Activated CD4-positive, alpha-beta T cell treated with anti-CD3 and anti-CD28 coated beads, Interleukin-2, amount 10 ng/mL, durations not matched to agents 7 days and 5 days (primary cell): ENCODE data around the gene DCDC1. TPM values are rescaled to one million over a fixed set of nuclear protein-coding genes. Genes with fewer than 3 reads are reported as not detected.

Source experiments
- CTCF ChIA-PET: fragments of 350-600 bp; sonication (Branson Sonifier 250); formaldehyde crosslinking; loops from one replicate; lab custom pipeline; 2021; ENCODE audit warnings: antibody characterized with exemption; lab: Charles Lee
- POLR2A ChIA-PET: fragments of 350-600 bp; sonication (Branson Sonifier 250); formaldehyde crosslinking; loops from one replicate; lab custom pipeline; 2021; ENCODE audit warnings: antibody characterized with exemption; lab: Charles Lee
- DNase-seq: peaks from one replicate; pipeline ENCODE4 v3.0.0-alpha.2; 2020
- H3K27ac Mint-ChIP-seq: one replicate; pipeline ENCODE4 v1.8.0; 2021; ENCODE audit warnings: mild to moderate bottlenecking, moderate library complexity, mixed read lengths
- H3K27me3 Mint-ChIP-seq: one replicate; pipeline ENCODE4 v1.8.0; 2021; ENCODE audit warnings: mixed read lengths
- H3K36me3 Mint-ChIP-seq: one replicate; pipeline ENCODE4 v1.8.0; 2021; ENCODE audit warnings: low read depth, mixed read lengths
- H3K4me1 Mint-ChIP-seq: one replicate; pipeline ENCODE4 v1.8.0; 2021; ENCODE audit warnings: mixed read lengths
- H3K4me3 Mint-ChIP-seq: one replicate; pipeline ENCODE4 v1.8.0; 2021; ENCODE audit warnings: mild to moderate bottlenecking, moderate library complexity, mixed read lengths
- H3K9me3 Mint-ChIP-seq: one replicate; pipeline ENCODE4 v1.8.0; 2021; ENCODE audit warnings: mixed read lengths
- total RNA-seq, 2 experiments: library from RNA; stranded (reverse); gene quantifications; one replicate each; pipeline ENCODE4 v1.2.3, GENCODE V29; 2021

Gene DCDC1
- total RNA-seq, 2 experiments from 2014 or later, result not detected

DNA sequence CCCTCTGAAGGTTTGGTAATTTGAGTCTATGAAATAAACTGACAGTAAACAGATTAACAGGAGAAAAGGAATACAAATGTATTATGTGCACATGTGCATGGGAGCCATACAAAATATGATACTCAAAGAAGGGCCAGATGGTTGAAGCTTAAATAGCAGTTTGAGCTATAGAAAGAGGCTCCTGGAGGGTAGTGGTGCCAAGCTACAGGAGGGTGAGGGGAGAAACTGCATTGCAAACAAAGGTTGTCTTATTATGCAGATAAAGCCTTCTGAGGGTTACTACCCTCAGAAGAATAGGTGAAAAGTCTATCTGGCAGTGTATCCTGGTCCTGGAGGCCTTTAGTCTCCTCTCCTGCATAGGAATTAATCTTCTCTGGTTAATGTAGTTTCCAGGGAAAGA lies 516.1 kb downstream of the DCDC1 start:
- CTCF ChIA-PET, result interaction anchor here (0.6 kb wide), 1 partner anchor 1554 kb away, joined by 4 read pairs; no protein-coding TSS in a partner anchor
- POLR2A ChIA-PET, result no interaction called here
- H3K4me1 Mint-ChIP-seq, result no peaks in the 10 kb centered on the region

DNA sequence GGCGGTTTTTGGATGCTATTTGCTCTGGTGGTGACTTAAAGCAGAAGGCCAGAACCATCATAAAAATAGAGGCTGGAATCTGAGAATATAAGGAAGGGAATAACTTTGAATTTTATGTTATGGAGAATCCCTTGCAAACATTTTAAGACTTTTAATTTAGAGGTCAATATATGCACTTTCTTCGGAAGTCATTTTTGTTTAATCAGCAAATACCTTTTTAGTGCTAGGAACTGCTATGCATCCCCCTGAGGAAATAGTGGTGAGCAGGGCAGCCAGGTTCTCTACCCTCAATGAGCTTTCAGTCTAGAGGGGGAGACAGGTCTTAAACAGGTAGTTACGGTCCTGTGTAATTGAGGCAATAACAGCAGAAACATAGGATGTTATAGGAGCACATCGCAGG lies 516.9 kb downstream of the DCDC1 start:
- POLR2A ChIA-PET, result no interaction called here
- H3K4me3 Mint-ChIP-seq, result no peak overlapping the region
- H3K36me3 Mint-ChIP-seq, result no peaks in the 10 kb centered on the region
- H3K4me1 Mint-ChIP-seq, result no peaks in the 10 kb centered on the region
- peaks cover 3% of the 10 kb centered on the region for H3K9me3 Mint-ChIP-seq
- no peaks in the 10 kb centered on the region for H3K27me3 Mint-ChIP-seq
- CTCF ChIA-PET, result no interaction called here
- H3K27ac Mint-ChIP-seq, result no peak overlapping the region
- no peak for DNase-seq

More for the DNA sequence above, 516.1 kb downstream of the DCDC1 start:
- Mint-ChIP-seq H3K27ac (no peak overlapping the region), H3K36me3 (no peaks in the 10 kb centered on the region), H3K9me3 (no peaks in the 10 kb centered on the region), H3K4me3 (no peak overlapping the region), H3K27me3 (no peaks in the 10 kb centered on the region)
- no peak for DNase-seq

DNA sequence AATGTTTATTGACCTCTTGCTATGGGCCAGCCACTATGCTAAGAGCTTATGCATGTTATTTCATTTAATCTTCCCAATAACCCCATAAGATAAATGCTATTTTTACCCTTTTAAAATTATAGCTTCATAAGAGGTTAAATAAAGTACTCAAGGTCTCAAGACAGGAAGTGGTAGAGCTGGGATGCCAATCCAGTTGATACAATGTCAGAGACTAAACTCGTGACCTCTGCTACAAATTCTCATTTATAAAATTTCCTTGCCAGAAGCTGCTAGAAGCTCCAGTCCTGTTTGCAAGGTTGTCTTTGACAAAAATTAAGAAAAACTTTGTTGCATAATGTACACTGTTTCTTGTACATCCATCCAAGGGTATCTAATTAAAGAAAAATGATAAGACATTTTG lies 517.4 kb downstream of the DCDC1 start:
- H3K9me3 Mint-ChIP-seq, result peaks cover 4% of the 10 kb centered on the region
- no peaks in the 10 kb centered on the region for H3K36me3 Mint-ChIP-seq
- no peak overlapping the region for H3K4me3 Mint-ChIP-seq
- POLR2A ChIA-PET, result no interaction called here
- no peaks in the 10 kb centered on the region for H3K4me1 Mint-ChIP-seq
- DNase-seq, result no peak
- H3K27me3 Mint-ChIP-seq, result no peaks in the 10 kb centered on the region
- CTCF ChIA-PET, result no interaction called here
- H3K27ac Mint-ChIP-seq, result no peak overlapping the region

DNA sequence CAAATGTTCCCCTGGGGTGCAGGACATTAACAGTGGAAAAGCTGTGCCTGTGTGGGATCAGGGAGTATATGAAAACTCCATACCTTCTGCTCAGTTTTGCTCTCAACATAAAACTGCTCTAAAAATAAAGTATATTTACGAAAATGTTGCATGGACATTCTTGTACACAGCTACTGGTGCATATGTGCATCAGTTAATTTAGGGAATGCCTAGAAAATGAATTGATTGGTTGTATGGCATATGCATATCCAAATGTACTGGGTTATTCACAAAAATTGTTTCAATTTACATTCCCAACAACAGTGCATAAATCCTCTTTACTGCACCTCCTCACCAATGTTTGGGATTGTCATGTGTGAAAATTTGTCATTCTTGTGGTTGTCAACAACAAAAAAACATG lies 532.3 kb downstream of the DCDC1 start:
- Mint-ChIP-seq H3K27me3 (no peaks in the 10 kb centered on the region), H3K36me3 (no peaks in the 10 kb centered on the region), H3K9me3 (peaks cover 5% of the 10 kb centered on the region), H3K27ac (no peak overlapping the region), H3K4me1 (no peaks in the 10 kb centered on the region), H3K4me3 (no peak overlapping the region)
- no peak for DNase-seq
- ChIA-PET CTCF (no interaction called here), POLR2A (no interaction called here)

DNA sequence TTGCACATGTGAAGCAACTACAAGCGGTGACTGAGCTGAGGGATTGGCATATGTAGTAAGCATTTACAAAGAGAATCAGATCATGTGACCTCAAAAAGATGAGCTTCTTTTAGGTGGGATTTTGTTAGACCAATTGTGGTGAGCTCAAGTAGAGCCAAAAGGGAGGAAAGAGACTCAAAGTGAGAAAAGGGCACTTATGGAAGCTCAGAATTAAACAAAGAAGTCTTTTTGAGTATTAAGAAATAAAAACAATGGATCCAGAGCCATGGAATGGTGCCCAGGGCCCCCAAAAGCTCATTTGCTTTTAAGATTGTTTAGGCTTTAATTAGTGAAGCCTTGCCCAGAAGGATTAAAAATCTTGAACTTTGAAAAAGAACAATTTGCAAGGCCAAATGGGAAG lies 536.7 kb downstream of the DCDC1 start:
- CTCF ChIA-PET, result interaction anchor here (0.6 kb wide), 1 partner anchor 193 kb away, joined by 3 read pairs; no protein-coding TSS in a partner anchor
- POLR2A ChIA-PET, result no interaction called here
- Mint-ChIP-seq H3K4me3 (no peak overlapping the region), H3K4me1 (no peaks in the 10 kb centered on the region), H3K36me3 (no peaks in the 10 kb centered on the region), H3K27ac (no peak overlapping the region), H3K27me3 (no peaks in the 10 kb centered on the region), H3K9me3 (peaks cover 5% of the 10 kb centered on the region)
- no peak for DNase-seq

DNA sequence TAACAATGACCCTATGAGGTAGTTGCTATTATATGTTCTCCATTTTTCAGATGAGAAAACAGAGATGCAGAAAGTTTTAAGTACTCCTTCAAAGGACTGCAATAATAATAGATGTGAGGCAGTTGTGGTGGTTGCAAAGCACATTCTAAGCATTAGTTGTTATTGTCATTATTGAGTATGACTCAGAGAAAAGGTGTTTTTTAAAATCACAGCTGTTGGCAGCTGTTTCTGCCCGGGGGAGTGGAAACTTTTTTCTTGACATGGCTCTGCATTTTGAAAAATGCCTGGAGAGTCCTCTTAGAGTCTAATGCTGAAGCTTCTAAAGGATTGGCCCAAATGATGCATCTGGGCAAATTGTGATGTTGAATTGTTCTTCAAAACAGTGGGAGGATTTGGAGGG lies 538.9 kb downstream of the DCDC1 start:
- no peak overlapping the region for H3K27ac Mint-ChIP-seq
- H3K4me1 Mint-ChIP-seq, result no peaks in the 10 kb centered on the region
- no peak for DNase-seq
- H3K9me3 Mint-ChIP-seq, result peaks cover 5% of the 10 kb centered on the region
- ChIA-PET POLR2A (no interaction called here), CTCF (no interaction called here)
- no peaks in the 10 kb centered on the region for H3K36me3 Mint-ChIP-seq
- no peaks in the 10 kb centered on the region for H3K27me3 Mint-ChIP-seq
- H3K4me3 Mint-ChIP-seq, result no peak overlapping the region

DNA sequence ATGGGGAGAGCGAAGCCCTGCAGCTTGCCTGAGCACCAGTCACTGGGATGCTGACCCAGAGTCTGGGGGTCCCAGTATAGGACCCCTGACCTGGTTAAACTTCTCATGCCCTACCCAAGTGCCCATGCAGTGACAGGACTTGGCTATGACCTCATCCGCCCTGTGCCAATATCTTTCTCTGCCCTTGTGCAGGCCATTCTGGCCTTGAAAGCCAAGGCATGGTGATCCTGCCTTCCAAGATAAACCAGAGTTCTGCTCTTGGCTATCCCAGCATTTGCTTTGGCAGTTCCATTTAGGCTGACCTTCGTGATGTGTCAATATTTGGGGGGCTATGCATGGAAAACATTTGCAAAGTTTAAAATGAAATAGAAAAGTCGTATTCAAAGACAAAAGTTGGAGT lies 542.6 kb downstream of the DCDC1 start:
- Mint-ChIP-seq H3K27me3 (no peaks in the 10 kb centered on the region), H3K27ac (no peak overlapping the region), H3K36me3 (no peaks in the 10 kb centered on the region), H3K4me1 (no peaks in the 10 kb centered on the region), H3K4me3 (no peak overlapping the region), H3K9me3 (no peaks in the 10 kb centered on the region)
- ChIA-PET POLR2A (no interaction called here), CTCF (no interaction called here)
- no peak for DNase-seq

DNA sequence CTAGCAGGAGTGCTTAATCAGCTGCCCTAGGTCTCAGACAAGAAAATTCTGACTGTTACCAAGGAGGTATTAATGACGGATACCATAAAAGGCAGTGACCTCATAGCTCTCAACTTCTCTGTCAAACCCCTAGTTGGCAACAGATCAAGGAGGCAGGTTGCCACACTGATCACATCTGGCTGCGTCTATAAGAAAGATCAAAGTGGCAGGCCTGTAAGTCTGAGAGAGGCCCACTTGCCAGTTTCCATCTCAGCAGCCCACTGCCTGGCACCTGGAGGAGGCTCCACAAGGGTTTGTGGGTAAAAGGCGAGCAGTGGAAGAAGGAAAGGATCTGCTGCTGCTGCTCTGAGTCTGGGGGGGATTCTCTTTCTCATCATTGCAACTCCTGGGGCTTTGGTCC lies 543.8 kb downstream of the DCDC1 start:
- Mint-ChIP-seq H3K9me3 (no peaks in the 10 kb centered on the region), H3K27ac (no peak overlapping the region), H3K4me3 (no peak overlapping the region), H3K4me1 (no peaks in the 10 kb centered on the region), H3K27me3 (no peaks in the 10 kb centered on the region), H3K36me3 (no peaks in the 10 kb centered on the region)
- DNase-seq, result no peak
- POLR2A ChIA-PET, result no interaction called here
- CTCF ChIA-PET, result no interaction called here

DNA sequence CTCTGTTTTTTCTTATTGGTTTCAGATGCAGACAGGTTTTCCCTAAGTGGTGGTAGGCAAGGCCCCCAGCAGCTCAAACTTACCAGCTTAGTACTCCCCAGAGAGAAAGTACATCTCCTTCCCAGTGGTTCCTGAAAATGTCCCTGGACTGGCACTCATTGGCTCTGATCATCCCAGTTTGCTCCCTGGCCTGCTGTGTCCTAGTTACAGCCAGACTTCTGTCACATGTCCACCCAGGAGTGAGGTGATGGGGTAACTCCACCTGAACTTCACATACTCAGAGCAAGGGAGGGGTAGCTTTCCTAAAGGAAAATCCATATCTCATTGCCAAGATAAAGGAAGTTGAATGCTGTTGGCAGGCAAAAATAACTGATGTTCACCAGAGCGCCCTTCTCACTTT lies 546.4 kb downstream of the DCDC1 start:
- H3K36me3 Mint-ChIP-seq, result no peaks in the 10 kb centered on the region
- no peak overlapping the region for H3K27ac Mint-ChIP-seq
- H3K4me1 Mint-ChIP-seq, result no peaks in the 10 kb centered on the region
- CTCF ChIA-PET, result no interaction called here
- no peak overlapping the region for H3K4me3 Mint-ChIP-seq
- POLR2A ChIA-PET, result no interaction called here
- H3K9me3 Mint-ChIP-seq, result no peaks in the 10 kb centered on the region
- DNase-seq, result no peak
- H3K27me3 Mint-ChIP-seq, result no peaks in the 10 kb centered on the region

DNA sequence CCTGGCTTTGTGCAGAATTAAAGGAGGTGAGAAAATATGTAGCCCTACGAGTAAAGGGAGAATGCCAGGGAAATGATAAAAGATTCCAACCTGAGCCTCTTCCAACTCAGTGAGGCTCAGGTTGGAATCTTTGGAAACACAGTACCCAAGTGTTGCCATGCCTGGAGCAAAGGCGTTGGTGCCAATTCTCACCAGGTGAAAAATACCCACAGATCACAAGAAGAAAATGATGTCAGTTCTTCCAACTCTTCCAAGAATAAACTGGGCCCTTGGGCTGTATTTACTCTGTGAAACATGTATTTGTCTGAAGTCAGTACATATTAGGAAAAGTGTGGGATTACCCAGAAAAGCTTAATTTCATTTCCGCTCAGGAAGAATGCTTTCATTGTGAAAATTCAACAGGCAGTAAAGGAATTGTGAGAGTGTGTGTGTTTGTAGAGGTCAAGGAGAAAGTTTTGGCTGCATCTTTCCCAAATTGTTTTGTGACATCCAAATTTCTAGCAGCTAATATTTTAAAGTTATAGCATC lies 548.0 kb downstream of the DCDC1 start:
- no peaks in the 10 kb centered on the region for H3K4me1 Mint-ChIP-seq
- ChIA-PET POLR2A (no interaction called here), CTCF (no interaction called here)
- no peaks in the 10 kb centered on the region for H3K9me3 Mint-ChIP-seq
- no peak overlapping the region for H3K27ac Mint-ChIP-seq
- no peak overlapping the region for H3K4me3 Mint-ChIP-seq
- no peaks in the 10 kb centered on the region for H3K36me3 Mint-ChIP-seq
- no peaks in the 10 kb centered on the region for H3K27me3 Mint-ChIP-seq
- no peak for DNase-seq

DNA sequence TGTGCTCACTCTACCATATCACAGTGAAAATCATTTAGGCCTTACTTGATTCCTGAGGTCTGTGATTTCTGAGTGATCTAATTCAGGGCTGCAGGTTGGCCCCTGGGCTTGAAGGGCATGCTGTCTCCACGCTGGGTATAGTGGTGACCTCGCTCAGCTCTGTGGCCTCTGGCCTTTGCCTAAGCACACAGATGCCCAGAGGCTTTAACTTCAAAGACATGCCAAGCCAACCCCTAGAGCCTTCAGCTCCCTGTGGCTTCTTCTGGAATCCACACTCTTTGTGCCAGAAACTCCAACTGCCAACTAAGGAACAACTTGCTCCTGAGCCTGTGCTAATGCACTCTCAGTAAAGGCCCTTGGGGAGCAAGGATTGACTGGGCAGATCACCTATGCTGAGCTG lies 550.8 kb downstream of the DCDC1 start:
- H3K4me3 Mint-ChIP-seq, result no peak overlapping the region
- H3K27me3 Mint-ChIP-seq, result no peaks in the 10 kb centered on the region
- no peaks in the 10 kb centered on the region for H3K36me3 Mint-ChIP-seq
- no peak for DNase-seq
- H3K9me3 Mint-ChIP-seq, result no peaks in the 10 kb centered on the region
- ChIA-PET CTCF (no interaction called here), POLR2A (no interaction called here)
- no peaks in the 10 kb centered on the region for H3K4me1 Mint-ChIP-seq
- no peak overlapping the region for H3K27ac Mint-ChIP-seq

DNA sequence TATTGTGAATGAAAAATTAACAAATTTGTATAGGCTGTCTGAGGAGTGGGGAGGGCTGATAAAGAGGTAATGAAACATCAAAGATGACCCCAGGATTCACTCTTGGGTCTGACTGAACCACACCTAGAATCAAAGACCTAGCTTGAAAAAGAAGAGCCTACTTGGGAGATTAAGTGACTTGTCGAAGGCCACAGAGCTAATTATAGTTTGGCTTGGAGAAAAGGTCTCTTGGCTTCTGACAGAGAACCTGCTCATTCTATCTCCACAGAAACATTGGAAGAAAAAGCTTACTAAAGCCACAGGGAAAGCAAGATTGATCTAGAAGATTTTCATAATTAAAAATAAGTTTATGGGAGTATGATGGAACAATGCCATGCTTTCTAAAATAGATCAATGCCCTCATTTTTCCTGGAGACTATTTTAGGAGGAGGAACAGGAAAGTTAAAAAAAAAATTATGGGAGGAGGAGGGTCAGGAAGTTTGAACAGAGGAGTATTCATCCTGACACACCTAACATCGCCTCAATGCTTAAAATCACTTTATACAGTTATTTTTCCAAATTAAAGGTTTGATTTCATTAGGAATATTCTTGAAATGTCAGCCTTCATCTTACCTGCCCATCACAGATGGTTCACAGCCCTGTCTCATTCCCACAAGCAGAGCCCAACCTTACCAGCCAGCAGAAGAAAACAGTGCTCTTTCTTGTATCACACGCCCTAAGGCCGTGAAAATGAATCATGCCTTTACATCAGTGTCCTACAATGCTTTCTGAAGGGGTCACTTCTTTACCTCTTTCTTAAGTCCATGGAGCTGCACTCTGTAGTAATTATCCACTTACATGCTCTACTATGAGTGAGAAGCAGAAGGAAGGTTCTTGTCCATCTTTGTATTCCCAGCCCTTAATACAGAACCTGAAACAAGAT lies 552.3 kb downstream of the DCDC1 start:
- H3K4me1 Mint-ChIP-seq, result no peaks in the 10 kb centered on the region
- ChIA-PET CTCF (no interaction called here), POLR2A (no interaction called here)
- no peaks in the 10 kb centered on the region for H3K27me3 Mint-ChIP-seq
- H3K4me3 Mint-ChIP-seq, result no peak overlapping the region
- DNase-seq, result no peak
- H3K9me3 Mint-ChIP-seq, result no peaks in the 10 kb centered on the region
- no peaks in the 10 kb centered on the region for H3K36me3 Mint-ChIP-seq
- H3K27ac Mint-ChIP-seq, result no peak overlapping the region

DNA sequence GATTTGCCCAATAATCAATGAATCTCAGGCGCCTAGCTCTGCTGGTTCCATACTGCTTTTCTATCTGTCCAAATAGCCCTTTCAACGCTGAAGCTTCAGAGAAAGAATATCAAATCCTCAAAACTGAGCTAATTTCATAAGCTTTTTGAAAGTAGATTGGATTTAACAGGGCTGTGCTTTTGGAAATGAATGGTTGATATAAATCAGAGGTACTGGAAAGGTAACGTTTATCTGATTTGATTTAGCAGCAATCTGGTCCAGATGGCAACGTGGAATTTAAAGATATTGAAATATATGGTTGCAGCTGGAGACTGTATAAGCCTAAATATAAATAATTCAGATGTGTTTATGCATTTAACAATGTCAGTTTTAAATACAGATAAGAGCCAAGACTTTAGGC lies 553.9 kb downstream of the DCDC1 start:
- Mint-ChIP-seq H3K4me1 (no peaks in the 10 kb centered on the region), H3K27me3 (no peaks in the 10 kb centered on the region), H3K9me3 (no peaks in the 10 kb centered on the region), H3K36me3 (no peaks in the 10 kb centered on the region), H3K27ac (no peak overlapping the region), H3K4me3 (no peak overlapping the region)
- DNase-seq, result no peak
- ChIA-PET POLR2A (no interaction called here), CTCF (no interaction called here)
